Chondrocyte (in vitro differentiated cells): Measurements from ENCODE around the gene PSORS1C1. TPM values are rescaled to one million over a fixed set of nuclear protein-coding genes. Genes with fewer than 3 reads are reported as not detected.
"Not testable (repeated sequence)": the region's sequence is repeated elsewhere in the genome, so short reads cannot be mapped to it uniquely, and the experiment has no call there.

Experiments used
- DNase-seq: peaks from one replicate; pipeline ENCODE4 v3.0.0; 2021; ENCODE audit warnings: mixed read lengths, low spot score
- H3K27ac Mint-ChIP-seq: one replicate; pipeline ENCODE4 v1.8.0; 2021; ENCODE audit warnings: mild to moderate bottlenecking, moderate library complexity, mixed read lengths; ENCODE audit not compliant: unreplicated experiment
- H3K27me3 Mint-ChIP-seq: 2 replicates; pipeline ENCODE4 v1.8.0; 2021; ENCODE audit warnings: low read depth, mixed read lengths
- H3K36me3 Mint-ChIP-seq: 2 replicates; pipeline ENCODE4 v1.8.0; 2021; ENCODE audit warnings: low read depth, mixed read lengths
- H3K4me1 Mint-ChIP-seq: 2 replicates; pipeline ENCODE4 v1.8.0; 2021; ENCODE audit warnings: low read depth, mild to moderate bottlenecking, mixed read lengths
- H3K4me3 Mint-ChIP-seq: one replicate; pipeline ENCODE4 v1.8.0; 2021; ENCODE audit warnings: mild to moderate bottlenecking, moderate library complexity, mixed read lengths; ENCODE audit not compliant: unreplicated experiment
- H3K9me3 Mint-ChIP-seq: 2 replicates; pipeline ENCODE4 v1.8.0; 2021; ENCODE audit warnings: low read depth, mixed read lengths
- long read RNA-seq: library from polyadenylated mRNA; stranded (forward); transcript quantifications from one replicate; pipeline ENCODE4 v2.0.0, GENCODE V29; 2021
- total RNA-seq: library from RNA; stranded (reverse); gene quantifications from 3 replicates; pipeline ENCODE4 v1.2.1, GENCODE V29; 2021
- TF ChIP-seq, protein P1 (sequence below): fragments of 200-600 bp; sonication (generic); IDR thresholded peaks from 2 replicates; pipeline ENCODE4 v1.5.0; 2021; ENCODE audit warnings: antibody characterized with exemption, mild to moderate bottlenecking, moderate library complexity

PSORS1C1 gene, protein sequence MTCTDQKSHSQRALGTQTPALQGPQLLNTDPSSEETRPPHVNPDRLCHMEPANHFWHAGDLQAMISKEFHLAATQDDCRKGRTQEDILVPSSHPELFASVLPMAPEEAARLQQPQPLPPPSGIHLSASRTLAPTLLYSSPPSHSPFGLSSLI
- total RNA-seq: 4.2 to 6.0 TPM (median 5.5 TPM) in 3 replicates
- long read RNA-seq, partial matches to known transcripts: 1 of 3 reads
- long read RNA-seq, other reads (novel, unspliced or antisense): 0 of 3 reads

DNA sequence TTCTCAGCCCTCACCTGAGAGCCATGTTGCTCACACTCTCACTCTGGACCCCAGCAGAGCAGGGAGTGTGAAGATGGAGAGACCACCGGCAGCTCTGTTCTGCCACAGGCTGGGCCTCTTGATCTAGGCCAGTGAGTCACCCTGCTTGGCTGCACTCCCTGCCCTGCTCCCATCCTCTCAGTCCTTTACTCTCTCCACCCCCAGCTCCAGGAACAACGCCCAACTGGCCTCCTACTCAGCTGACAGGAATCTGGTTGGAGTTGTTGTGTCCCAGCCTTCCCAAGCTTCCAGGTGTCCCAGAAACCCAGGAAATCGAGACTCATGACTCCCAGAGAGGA, at the start of gene PSORS1C1:
TSS of gene PSORS1C1 (plus strand) at position 260 of the 338 bp plus-strand sequence. CDS start 14,833 bp downstream, outside the sequence.
- DNase-seq: no peak
- Mint-ChIP-seq H3K4me1 (peaks cover 44% of the 10 kb centered on the region), H3K36me3 (no peaks in the 10 kb centered on the region), H3K9me3 (no peaks in the 10 kb centered on the region), H3K27me3 (peaks cover 11% of the 10 kb centered on the region), H3K27ac (peak within 1 kb of the TSS; percentile 99), H3K4me3 (peak within 1 kb of the TSS; percentile 74)
- TF ChIP-seq, protein P1, sequence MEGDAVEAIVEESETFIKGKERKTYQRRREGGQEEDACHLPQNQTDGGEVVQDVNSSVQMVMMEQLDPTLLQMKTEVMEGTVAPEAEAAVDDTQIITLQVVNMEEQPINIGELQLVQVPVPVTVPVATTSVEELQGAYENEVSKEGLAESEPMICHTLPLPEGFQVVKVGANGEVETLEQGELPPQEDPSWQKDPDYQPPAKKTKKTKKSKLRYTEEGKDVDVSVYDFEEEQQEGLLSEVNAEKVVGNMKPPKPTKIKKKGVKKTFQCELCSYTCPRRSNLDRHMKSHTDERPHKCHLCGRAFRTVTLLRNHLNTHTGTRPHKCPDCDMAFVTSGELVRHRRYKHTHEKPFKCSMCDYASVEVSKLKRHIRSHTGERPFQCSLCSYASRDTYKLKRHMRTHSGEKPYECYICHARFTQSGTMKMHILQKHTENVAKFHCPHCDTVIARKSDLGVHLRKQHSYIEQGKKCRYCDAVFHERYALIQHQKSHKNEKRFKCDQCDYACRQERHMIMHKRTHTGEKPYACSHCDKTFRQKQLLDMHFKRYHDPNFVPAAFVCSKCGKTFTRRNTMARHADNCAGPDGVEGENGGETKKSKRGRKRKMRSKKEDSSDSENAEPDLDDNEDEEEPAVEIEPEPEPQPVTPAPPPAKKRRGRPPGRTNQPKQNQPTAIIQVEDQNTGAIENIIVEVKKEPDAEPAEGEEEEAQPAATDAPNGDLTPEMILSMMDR: no peak

DNA sequence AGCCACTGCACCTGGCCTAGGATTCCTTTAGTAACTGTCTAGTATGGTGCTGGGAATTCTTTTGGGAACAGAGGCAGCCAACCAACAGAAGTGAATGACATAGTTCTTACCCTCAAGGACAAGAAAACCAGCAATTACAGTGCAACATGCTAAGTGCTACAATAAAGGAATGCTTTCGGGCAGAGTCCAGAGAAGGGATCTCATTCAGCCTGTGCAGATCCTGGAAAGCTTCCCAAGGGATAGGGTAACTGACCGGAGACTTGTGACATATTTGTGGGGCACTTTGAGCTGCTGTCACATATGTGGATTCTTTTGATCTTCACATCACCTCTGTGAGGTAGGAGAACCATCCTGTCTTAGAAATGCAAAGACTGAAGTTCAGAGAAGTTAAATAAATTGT, 49.0 kb upstream of the PSORS1C1 start:
- H3K4me1 Mint-ChIP-seq: peaks cover 11% of the 10 kb centered on the region
- H3K9me3 Mint-ChIP-seq: no peaks in the 10 kb centered on the region
- H3K27ac Mint-ChIP-seq: no peak overlapping the region
- TF ChIP-seq, protein P1: no peak
- H3K36me3 Mint-ChIP-seq: no peaks in the 10 kb centered on the region
- no peak overlapping the region for H3K4me3 Mint-ChIP-seq
- DNase-seq: no peak
- no peaks in the 10 kb centered on the region for H3K27me3 Mint-ChIP-seq

GRCh38 chr6:31067028-31067427, 47.6 kb upstream of the PSORS1C1 start:
- not testable (repeated sequence) for H3K36me3 Mint-ChIP-seq, H3K4me3 Mint-ChIP-seq, H3K27me3 Mint-ChIP-seq, DNase-seq, H3K27ac Mint-ChIP-seq, H3K9me3 Mint-ChIP-seq
- H3K4me1 Mint-ChIP-seq: peaks cover 16% of the 10 kb centered on the region

GRCh38 chr6:31067891-31068668, 46.5 kb upstream of the PSORS1C1 start:
- H3K4me3 Mint-ChIP-seq, H3K9me3 Mint-ChIP-seq, H3K27me3 Mint-ChIP-seq, DNase-seq, H3K36me3 Mint-ChIP-seq, H3K27ac Mint-ChIP-seq: not testable (repeated sequence)
- H3K4me1 Mint-ChIP-seq: peaks cover 23% of the 10 kb centered on the region

- peaks cover 23% of the 10 kb centered on the region for H3K4me1 Mint-ChIP-seq
- no peak overlapping the region for H3K4me3 Mint-ChIP-seq
- no peaks in the 10 kb centered on the region for H3K9me3 Mint-ChIP-seq
- no peaks in the 10 kb centered on the region for H3K27me3 Mint-ChIP-seq
- TF ChIP-seq, protein P1: peak; percentile 91
- H3K36me3 Mint-ChIP-seq: no peaks in the 10 kb centered on the region
- no peak overlapping the region for H3K27ac Mint-ChIP-seq
- no peak for DNase-seq
Measured at GRCh38 chr6:31068669-31069340, 45.8 kb upstream of the PSORS1C1 start.

- no peak for DNase-seq
- no peak overlapping the region for H3K4me3 Mint-ChIP-seq
- no peaks in the 10 kb centered on the region for H3K9me3 Mint-ChIP-seq
- no peaks in the 10 kb centered on the region for H3K27me3 Mint-ChIP-seq
- TF ChIP-seq, protein P1: peak; percentile 84
- peak overlapping the region; percentile 66 for H3K27ac Mint-ChIP-seq
- H3K4me1 Mint-ChIP-seq: peaks cover 25% of the 10 kb centered on the region
- H3K36me3 Mint-ChIP-seq: no peaks in the 10 kb centered on the region
Measured at GRCh38 chr6:31070711-31071197, 43.8 kb upstream of the PSORS1C1 start.
